GM19023 (cell line): Measurements from ENCODE around the gene MRRF.
"Not testable (repeated sequence)": the region's sequence is repeated elsewhere in the genome, so short reads cannot be mapped to it uniquely, and the experiment has no call there.

Source experiments
- ATAC-seq: cut with Tn5 transposase; IDR thresholded peaks from one replicate; pipeline ENCODE4 v1.9.1; 2021; ENCODE audit warnings: mild to moderate bottlenecking, moderate library complexity; ENCODE audit not compliant: unreplicated experiment

The MRRF gene

DNA sequence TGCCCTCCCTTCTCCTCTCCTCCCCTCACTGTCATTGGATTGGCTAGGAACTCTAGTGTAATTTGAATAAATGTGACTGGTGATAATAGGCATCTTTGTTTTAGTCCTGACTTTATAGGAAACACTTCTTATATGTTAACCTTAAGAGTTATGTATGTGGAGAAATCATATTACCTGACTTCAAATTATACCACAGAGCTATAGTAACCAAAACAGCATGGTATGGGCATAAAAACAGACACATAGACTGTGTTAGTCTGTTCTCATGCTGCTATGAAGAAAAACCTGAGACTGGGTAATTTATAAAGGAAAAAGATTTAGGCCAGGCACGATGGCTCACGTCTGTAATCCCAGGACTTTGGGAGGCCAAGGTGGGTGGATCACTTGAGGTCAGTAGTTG, 9.4 kb downstream of the MRRF start:
- no peak for ATAC-seq

DNA sequence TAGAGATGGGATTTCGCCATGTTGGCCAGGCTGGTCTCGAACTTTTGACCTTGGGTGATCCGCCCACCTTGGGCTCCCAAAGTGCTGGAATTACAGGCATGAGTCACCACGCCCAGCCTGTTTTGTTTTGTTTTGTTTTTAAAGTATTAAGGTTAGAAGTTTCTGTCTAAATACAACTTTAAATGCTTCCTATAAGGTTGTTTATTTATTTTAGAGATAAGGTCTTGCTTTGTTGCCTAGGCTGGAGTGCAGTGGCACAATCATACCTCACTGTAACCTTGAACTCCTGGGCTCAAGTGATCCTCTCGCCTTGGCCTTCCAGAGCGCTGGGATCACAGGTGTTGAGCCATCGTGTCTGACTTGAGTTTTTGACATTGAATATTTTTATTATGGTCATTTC, 11.4 kb downstream of the MRRF start:
- no peak for ATAC-seq

DNA sequence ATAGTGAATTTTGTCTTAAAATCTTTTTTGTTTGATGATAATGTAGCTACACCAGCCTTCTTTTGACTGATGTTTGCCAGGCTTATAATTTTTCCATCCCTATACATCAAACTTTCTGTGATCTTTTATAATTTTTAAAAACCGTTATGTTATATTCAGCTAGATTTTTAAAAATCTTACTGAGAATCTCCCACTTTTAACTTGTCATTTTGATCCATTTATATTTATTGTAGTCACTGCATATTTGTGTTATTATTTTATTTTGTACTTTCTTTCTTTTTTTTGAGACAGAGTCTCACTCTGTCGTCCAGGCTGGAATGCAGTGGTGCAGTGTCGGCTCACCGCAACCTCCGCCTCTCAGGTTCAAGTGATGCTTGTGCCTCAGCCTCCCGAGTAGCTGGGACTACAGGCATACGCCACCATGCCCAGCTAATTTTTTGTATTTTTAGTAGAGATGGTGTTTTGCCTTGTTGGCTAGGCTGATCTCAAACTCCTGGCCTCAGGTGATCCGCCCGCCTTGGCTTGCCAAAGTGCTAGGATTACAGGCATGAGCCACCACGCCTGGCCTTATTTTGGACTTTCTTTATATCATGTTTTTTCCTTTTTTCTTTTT, 12.7 kb downstream of the MRRF start:
- ATAC-seq: no peak

DNA sequence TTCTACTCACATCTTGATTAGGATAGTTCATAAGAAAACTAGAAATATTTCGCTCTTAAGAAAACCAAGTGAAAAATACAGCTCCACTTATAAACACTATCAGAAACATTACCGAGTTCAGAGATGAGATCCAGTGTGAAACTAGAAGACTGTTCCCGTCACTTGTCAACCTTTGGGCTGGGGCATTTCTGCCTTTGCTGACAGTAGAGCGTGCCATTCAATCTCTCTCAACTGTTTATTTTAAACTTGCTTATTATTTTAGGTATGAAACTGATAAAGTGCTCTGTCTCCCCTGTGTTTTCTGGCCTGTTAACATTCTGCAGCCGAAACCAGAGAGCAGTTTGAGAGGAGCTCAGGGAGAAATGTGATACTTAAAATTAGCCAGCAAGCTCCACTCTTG, 16.7 kb downstream of the MRRF start:
- no peak for ATAC-seq

DNA sequence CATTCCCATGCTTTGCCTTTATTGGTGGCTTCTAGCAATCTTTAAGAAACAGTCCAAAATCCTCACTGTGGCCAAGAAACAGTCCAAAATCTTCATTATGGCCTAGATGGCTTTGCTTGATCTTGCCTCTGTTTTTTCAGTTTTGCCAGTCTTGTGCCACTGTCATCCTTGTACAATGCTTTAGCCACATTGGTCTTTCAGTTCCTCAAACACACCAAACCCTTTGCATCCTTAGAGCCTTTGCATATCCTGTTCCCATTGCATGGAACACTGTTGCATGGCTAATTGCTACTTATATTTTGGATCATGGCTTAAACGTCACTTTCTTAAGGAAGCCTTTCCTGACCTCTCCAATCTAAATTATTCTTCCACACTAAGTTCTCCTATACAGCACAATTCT, 22.1 kb downstream of the MRRF start:
- ATAC-seq: no peak

DNA sequence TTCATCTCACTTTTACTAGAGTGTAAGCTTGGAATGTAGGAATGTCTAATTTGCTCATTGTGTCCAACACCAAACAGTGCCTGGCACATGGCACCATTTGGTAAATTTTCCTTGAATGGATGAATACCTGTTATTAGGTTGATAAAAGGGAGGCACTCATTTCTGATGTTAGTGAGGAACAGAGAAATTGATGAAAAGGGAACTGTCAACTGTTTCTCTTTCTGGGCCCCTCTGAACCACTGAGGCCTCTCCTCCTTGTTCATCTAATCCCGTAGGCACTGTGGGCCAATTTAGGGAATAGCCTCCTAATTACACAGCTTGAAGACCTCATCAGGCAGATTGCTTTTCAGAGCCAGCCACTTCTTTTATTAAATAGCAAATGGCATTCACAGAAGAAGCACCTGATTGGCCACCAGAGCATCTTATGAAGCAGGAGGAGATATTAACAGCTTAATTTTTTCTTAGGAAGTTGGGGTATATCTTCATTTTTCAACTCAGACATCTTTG, 22.6 kb downstream of the MRRF start:
- no peak for ATAC-seq

DNA sequence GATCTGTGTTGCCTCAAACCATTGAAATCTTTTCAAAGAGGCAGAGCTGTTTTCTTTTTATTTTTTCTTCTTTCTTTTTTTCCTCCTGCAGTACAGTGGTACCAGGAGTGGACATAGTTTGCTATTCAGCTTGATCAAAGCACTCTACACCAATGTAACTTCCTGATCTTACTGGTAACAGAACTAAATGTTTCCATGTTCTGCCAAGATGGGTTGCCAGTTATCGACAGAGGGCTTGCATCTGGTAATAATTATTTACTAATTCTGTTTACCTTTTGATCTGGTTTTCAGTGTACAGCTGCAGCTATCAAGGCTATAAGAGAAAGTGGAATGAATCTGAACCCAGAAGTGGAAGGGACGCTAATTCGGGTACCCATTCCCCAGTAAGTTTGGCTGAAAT, 26.8 kb downstream of the MRRF start:
- ATAC-seq: no peak

DNA sequence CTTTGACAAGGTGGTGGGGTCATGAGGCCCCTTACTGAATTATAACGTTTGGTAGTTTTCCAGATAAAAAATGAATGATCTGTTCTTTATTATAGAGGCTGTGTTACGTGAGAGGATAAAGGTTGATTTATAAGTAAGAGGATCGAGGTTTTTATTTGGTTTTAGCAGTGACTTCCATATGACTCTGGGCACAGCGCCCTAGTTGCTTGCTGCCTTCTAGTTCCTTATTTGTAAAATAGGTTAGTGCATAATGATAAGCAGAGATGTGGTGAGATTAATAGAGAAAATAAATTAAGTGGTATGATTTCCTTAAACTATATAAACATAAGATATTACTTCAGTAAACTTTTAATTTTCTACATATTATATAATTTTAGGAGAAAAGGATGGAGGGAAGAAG, 29.8 kb downstream of the MRRF start:
- no peak for ATAC-seq

DNA sequence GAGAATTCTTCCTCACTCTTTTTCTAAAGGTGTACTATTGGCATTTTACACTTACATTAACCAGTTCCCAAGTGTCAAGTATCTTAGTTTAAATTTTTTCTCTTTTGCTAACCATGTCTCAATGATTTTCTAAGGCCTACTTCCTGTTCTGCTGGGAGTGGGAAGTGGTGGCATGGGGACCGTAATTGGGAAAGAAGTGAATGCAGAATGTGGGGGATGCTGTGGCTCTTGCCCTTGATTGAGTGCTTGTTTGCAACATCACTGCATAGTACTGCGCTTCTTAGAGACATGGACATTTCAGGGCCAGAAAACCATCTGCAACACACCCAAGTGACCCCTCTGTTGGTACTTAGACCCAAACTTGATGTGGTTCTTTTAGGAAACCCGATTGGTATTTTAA, 32.8 kb downstream of the MRRF start:
- ATAC-seq: no peak

DNA sequence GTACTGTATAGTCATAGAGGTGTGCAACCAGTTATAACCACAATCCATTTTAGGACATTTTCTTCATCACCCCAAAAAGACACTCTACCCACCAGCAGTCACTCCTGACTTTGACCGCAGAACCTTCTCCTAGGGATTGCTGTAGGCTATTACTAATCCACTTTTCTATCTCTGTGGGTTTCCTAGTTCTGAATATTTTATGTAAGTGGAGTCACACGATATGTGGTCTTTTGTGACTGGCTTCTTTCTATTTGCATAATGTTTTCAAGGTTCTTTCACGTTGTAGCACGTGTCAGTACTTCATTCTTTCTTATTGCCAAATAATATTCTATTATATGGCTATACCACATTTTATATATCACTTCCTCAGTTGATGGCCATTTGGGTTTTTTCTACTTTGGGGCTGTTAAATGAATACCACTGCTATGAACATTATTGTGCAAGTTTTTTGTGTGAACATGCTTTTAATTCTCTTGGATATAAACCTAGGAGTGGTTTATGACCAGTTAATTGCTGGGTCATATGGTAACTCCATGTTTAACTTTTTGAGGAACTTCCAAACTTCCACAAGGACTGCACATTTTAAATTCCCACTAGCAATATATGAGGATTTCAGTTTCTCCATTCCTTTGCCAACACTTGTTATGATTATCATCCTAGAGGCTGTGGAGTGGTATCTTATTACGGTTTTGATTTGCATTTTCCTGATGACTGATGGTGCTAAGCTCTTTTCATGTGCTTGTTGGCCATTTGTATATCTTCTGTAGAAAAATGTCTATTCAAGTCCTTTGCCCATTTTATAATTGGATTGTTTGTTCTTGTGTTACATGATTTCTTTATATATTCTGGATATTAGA, 37.8 kb downstream of the MRRF start:
- no peak for ATAC-seq

DNA sequence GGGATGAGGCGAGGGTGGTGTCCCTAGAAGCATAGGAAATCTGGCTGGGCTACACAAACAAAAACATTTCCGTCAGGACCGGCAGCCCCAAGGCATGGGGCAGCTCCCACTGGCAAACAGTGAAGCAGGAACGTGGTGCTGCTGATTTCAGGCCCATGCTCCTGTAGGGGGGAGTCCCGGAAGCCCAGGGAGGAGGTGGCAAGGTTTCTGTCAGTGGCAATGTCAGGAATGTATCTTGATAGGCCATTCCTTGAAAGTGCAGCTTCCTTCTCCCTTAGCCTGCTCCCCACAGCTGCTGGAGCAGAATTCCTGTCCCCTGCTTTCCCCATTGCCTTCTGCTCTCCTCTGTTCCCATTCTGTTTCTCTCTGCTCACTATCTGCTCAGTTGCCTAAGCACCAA, 42.4 kb downstream of the MRRF start:
- no peak for ATAC-seq

DNA sequence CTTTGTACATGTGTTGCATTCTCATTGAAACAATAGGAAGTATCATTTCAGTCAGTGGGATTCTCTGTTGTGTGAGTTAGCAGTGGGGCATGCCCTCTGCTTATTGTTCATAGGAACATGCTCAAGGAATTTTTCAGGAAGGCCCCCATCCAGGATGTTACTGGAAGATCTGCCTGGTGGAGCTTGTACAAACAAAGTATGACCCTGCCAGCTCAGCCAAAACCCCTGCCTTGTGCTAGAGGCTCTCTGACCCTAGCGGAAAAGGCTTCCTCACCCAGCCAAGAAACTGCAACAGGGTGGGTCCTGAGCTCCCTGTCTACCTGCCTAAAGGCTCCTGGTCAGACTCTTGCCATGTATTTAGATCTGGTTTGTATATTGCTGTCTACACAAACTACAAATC, 43.2 kb downstream of the MRRF start:
- ATAC-seq: no peak

DNA sequence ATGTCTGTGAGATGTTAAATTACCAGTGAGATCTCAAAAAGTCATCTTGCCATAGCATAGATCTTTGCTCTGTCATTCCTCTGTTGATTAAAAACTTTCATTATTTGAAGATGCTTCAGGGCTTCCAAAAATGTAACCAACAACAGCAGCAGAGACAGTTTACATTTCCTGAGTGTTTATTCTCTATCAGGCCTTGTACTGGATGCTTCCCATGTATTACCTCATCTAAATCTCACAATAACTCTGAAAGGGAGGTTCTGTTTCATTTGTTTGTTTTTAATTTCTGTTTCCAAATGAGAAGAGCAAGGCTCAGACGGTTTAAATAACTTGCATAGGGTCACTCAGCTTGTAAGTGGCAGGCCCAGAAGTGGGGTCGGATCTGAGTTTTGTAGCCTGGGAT, 45.2 kb downstream of the MRRF start:
- no peak for ATAC-seq

DNA sequence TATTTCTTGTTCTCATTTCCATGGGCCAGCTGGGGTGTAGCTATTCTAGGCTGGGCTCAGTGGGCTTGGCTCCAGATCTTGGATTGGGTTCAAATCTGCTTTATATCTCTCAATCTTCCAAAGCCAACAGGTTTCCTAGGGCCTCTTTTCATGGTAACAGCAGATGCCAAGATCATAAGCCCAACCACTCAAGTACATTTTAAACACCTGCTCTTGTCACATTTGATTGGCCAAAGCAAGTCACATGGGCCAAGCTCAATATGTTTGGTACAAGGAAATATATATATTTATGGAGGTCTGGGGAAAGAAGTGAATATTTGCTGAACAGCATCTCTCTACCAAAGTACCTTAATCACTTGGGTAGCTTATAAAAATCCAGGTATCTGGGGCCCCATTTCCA, 49.5 kb downstream of the MRRF start:
- no peak for ATAC-seq

DNA sequence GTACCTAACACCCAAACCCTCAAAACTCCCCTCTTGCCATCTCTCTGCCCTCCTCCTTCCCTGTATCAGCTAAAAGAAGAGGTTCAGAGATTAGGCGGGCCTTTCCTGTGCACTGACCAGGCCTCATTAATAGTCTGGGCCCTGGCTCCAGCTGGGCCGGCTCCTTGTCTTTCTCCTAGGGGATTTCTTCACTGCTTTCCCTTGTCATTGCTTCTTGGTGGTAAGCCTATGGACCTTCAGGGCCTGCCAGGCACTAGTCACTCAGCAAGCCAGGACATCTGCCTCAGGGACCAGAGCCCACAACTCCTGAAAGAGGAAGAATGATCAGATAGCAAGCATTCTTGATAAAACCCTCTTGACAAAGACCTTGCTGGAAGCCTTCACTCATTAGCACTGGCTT, 50.9 kb downstream of the MRRF start:
- no peak for ATAC-seq

DNA sequence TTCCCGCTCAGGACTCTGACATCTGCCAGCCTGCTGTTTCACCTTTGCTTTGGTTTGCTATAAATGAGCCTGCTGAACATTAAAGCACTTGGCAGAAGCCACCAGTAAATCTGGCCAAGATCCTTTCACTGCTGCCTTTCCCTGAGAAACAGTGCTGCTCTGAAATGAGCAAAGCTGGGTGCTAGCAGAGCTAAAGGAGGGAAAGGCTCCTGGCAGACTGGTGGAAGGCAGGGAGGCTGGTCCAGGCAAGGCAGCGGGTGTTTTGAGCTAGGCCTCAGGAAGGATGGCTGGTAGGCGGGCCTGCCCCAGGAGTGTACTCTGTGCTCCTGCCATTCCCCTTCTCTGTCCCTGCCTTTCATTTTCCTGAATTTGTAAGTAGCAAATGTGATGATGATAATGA, 53.6 kb downstream of the MRRF start:
- no peak for ATAC-seq

DNA sequence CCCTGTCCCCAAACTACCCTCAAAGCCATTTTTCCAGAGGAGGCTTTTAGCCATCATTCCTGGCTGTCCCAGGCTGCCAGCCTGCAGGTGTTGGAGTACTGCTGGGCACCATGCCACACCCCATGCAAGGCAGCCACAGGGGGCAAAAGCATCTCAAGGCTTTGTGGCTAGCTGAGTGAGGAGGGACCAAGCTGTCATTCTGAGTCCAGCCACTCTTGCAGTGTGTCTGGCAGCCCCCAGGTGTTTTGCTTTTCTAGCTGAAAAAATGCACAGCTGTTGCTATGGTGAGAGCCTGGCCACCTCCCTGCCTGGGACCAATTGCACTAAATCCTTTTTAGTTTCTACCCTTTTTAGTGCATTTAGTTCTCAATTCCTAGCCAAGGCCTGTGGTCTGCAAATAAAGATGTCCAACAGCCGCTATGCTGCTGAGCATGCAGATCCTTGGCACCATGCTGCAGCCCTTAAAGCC, 55.8 kb downstream of the MRRF start:
- ATAC-seq: no peak

DNA sequence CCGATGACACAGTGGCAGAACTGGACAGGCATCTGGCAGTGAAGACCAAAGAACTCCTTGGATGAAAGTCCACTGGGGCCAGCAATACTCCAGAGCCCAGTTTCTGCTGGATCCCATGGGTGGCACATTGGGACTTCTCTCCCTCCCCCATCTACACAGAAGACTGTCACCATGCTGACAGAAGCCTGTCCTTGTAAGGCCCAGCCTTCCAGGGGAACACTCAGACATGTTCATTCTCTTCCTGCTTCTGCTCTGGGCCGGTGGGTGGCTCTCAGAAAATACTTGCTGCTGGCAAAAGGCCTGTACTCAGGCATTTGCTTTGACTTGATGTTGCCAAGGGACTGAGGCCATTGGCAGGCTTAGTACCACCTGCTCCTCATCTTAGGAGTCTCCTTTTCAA, 57.9 kb downstream of the MRRF start:
- ATAC-seq: no peak

DNA sequence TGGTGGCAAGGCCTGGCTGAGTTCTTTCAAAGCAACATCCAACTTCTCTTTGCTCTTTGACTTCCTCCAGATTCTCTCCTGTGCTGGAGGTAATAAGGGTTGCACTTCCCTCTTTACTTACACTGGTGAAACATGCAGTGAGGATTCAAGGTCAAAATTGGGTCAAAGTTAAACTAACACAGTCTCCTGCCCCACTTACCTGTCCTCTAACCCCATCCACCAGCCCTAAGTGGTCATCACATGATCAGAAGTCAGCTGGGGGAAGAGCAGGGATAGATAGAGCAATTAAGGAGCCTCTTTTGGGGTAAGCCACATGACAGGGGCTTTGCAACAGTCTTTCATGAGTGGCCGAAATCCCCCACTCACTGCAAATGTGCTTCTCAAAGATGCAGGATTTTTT, 60.0 kb downstream of the MRRF start:
- not testable (repeated sequence) for ATAC-seq

DNA sequence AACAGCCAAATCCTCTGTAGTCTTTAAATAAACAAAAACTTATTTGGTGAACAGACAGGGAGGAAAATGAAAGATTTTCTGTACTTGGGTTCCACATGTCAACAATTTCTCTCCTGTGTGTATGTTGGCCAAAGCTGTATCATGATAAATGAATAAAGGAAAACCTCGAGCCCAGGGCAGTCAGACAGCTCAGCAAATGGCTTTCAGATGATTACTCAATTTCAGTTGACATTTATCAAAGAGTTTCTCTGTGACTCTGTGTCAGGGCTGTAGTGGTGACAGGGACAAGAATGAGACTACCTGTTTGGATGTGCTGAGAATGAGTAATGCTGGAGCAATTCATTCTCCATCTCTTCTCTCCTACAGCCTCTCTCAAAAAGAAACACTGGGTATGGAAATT, 60.4 kb downstream of the MRRF start:
- ATAC-seq: no peak

DNA sequence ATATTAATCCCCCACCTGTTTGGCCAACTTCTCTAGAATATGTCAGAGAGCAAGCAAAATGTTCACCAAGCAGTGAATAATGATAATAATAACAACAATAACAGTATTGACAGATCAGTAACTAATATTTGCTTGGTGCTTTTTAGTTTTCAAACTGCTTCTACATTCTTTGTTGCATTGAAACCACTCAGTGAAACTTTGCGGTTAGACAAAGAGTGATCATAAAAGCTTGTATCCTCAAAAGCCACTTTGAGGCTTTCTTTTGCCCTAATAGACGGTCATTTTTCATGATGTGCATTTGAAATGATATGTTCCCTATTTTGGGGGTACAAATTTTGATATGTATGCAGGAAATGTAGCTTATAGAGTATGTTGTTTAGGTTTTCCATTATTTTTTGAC, 62.5 kb downstream of the MRRF start:
- no peak for ATAC-seq

DNA sequence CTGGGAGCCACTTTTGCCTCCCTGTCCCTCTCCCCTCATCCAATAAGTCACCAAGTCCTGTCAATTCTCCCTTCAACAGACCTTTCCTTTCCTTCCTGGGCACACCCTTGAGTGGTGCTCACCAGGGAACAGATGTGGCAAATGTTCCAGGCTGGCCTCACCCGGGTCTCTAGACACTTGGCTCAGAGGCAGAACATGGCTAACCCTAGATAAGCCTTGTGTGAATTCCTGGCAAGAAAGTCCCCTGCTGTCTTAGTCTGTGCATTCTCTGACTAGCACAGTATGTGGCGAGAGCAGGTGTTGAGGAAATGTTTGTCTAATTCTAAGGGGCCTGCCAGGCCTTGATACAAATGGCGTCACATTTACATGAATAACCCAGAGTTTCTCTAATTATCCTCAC, 64.9 kb downstream of the MRRF start:
- no peak for ATAC-seq
